Upper lobe of left lung (tissue), 4 donors: Measurements from ENCODE around the gene SLC14A1.

ENCODE experiments used
- CTCF ChIP-seq, 6 experiments: fragments of 450-650 bp in 4 of 6; fragments of 200-600 bp in 2 of 6; sonication (generic) in 2 of 6; IDR thresholded peaks; one replicate each; pipeline ENCODE4 v1.5.1; 2016 to 2019; ENCODE audit warnings: antibody characterized with exemption in 6 of 6
- EP300 ChIP-seq, 4 donors: sonication (generic); formaldehyde crosslinking; IDR thresholded peaks; one replicate each; pipeline ENCODE4 v1.5.1; 2017; ENCODE audit warnings: antibody characterized with exemption in 4 of 4, control low read depth in 2 of 4
- POLR2A ChIP-seq, 4 donors: fragments of 450-650 bp; IDR thresholded peaks; one replicate each; pipeline ENCODE4 v1.5.1; 2016 to 2017; ENCODE audit warnings: antibody characterized with exemption in 4 of 4, mild to moderate bottlenecking in 2 of 4
- POLR2AphosphoS5 ChIP-seq, 2 donors: sonication (generic); formaldehyde crosslinking; IDR thresholded peaks; one replicate each; pipeline ENCODE4 v1.5.1; 2017; ENCODE audit warnings: antibody characterized with exemption in 2 of 2

- TF ChIP-seq POLR2A (IDR thresholded peaks at IDR 0.05) (no peak), POLR2AphosphoS5 (IDR thresholded peaks at IDR 0.05) (no peak), CTCF (IDR thresholded peaks at IDR 0.05) (no peak), EP300 (IDR thresholded peaks at IDR 0.05) (no peak)
Measured at GRCh38 chr18:45777393-45777792, 53.4 kb downstream of the SLC14A1 start.
